ENCODE results near the gene PHYKPL.

PHYKPL gene

GRCh38 chr5:178232124-178232919 lies at the start of gene PHYKPL:
TSS of gene PHYKPL (minus strand) at chr5:178232802. CDS start at chr5:178232550, 252 bp downstream.
- TF ChIP-seq CTCF (IDR thresholded peaks at IDR 0.05; ENCODE audit: low read depth, low read length), result no peak
- Histone ChIP-seq H3K27me3 (ENCODE audit: insufficient read depth, low read depth, severe bottlenecking) (no peaks in the 10 kb centered on the region), H3K36me3 (no peaks in the 10 kb centered on the region; the same call in 1 of the 2 replicates), H3K4me3 (ENCODE audit: low read depth, low read length) (peak within 1 kb of the TSS; percentile 72), H3K9me3 (ENCODE audit: severe bottlenecking) (no peaks in the 10 kb centered on the region), H3K27ac (peak within 1 kb of the TSS; percentile 79)
- DNase-seq, result peak; percentile 56

GRCh38 chr5:178282391-178282790 lies 49.8 kb upstream of the PHYKPL start:
- Histone ChIP-seq H3K36me3 (no peaks in the 10 kb centered on the region), H3K9me3 (ENCODE audit: severe bottlenecking) (no peaks in the 10 kb centered on the region), H3K27ac (no peak overlapping the region), H3K4me3 (ENCODE audit: low read depth, low read length) (no peak overlapping the region), H3K27me3 (ENCODE audit: insufficient read depth, low read depth, severe bottlenecking) (no peaks in the 10 kb centered on the region)
- TF ChIP-seq CTCF (IDR thresholded peaks at IDR 0.05; ENCODE audit: low read depth, low read length), result no peak
- DNase-seq, result peak; percentile 52

GRCh38 chr5:178281331-178281730 lies 48.7 kb upstream of the PHYKPL start:
- H3K27ac ChIP-seq, result no peak overlapping the region
- no peak for DNase-seq
- no peaks in the 10 kb centered on the region for H3K9me3 ChIP-seq (ENCODE audit: severe bottlenecking)
- no peaks in the 10 kb centered on the region for H3K36me3 ChIP-seq
- TF ChIP-seq CTCF (IDR thresholded peaks at IDR 0.05; ENCODE audit: low read depth, low read length), result no peak
- H3K4me3 ChIP-seq (ENCODE audit: low read depth, low read length), result no peak overlapping the region
- no peaks in the 10 kb centered on the region for H3K27me3 ChIP-seq (ENCODE audit: insufficient read depth, low read depth, severe bottlenecking)

GRCh38 chr5:178280631-178281030 lies 48.0 kb upstream of the PHYKPL start:
- no peaks in the 10 kb centered on the region for H3K36me3 ChIP-seq
- no peak for TF ChIP-seq CTCF (IDR thresholded peaks at IDR 0.05; ENCODE audit: low read depth, low read length)
- no peaks in the 10 kb centered on the region for H3K9me3 ChIP-seq (ENCODE audit: severe bottlenecking)
- no peak overlapping the region for H3K4me3 ChIP-seq (ENCODE audit: low read depth, low read length)
- DNase-seq, result no peak
- no peaks in the 10 kb centered on the region for H3K27me3 ChIP-seq (ENCODE audit: insufficient read depth, low read depth, severe bottlenecking)
- H3K27ac ChIP-seq, result no peak overlapping the region

- H3K4me3 ChIP-seq (ENCODE audit: low read depth, low read length), result no peak overlapping the region
Measured at GRCh38 chr5:178279723-178280438, 47.3 kb upstream of the PHYKPL start.

More at GRCh38 chr5:178279723-178280438, 47.3 kb upstream of the PHYKPL start:
- peak; percentile 75 for DNase-seq
- no peak overlapping the region for H3K27ac ChIP-seq
- H3K27me3 ChIP-seq (ENCODE audit: insufficient read depth, low read depth, severe bottlenecking), result no peaks in the 10 kb centered on the region
- H3K36me3 ChIP-seq, result no peaks in the 10 kb centered on the region
- TF ChIP-seq CTCF (IDR thresholded peaks at IDR 0.05; ENCODE audit: low read depth, low read length), result peak; percentile 84
- no peaks in the 10 kb centered on the region for H3K9me3 ChIP-seq (ENCODE audit: severe bottlenecking)

Data from WERI-Rb-1 (cell line).